ENCODE measurements around the gene TRIM67.

TRIM67 gene

GRCh38 chr1:231194476-231194842 lies 32.6 kb downstream of the TRIM67 start:
- H3K27ac ChIP-seq = no peak overlapping the region; the same call in 1 of the 2 replicates
- no peak for TF ChIP-seq CTCF (conservative IDR thresholded peaks at IDR 0.05)

GRCh38 chr1:231194843-231195516 lies 33.1 kb downstream of the TRIM67 start:
- TF ChIP-seq CTCF (conservative IDR thresholded peaks at IDR 0.05) = no peak
- H3K27ac ChIP-seq = peak overlapping the region; percentile 7; the same call in 1 of the 2 replicates

- no peak for TF ChIP-seq CTCF (conservative IDR thresholded peaks at IDR 0.05)
- no peak overlapping the region for H3K27ac ChIP-seq
Observed at GRCh38 chr1:231196307-231196706, 34.4 kb downstream of the TRIM67 start.

GRCh38 chr1:231196728-231197127 lies 34.9 kb downstream of the TRIM67 start:
- H3K27ac ChIP-seq = no peak overlapping the region
- TF ChIP-seq CTCF (conservative IDR thresholded peaks at IDR 0.05) = no peak

GRCh38 chr1:231199868-231200267 lies 38.0 kb downstream of the TRIM67 start:
- no peak for TF ChIP-seq CTCF (conservative IDR thresholded peaks at IDR 0.05)
- H3K27ac ChIP-seq = no peak overlapping the region

GRCh38 chr1:231200388-231201031 lies 38.7 kb downstream of the TRIM67 start:
- H3K27ac ChIP-seq = no peak overlapping the region
- TF ChIP-seq CTCF (conservative IDR thresholded peaks at IDR 0.05) = no peak

- no peak for TF ChIP-seq CTCF (conservative IDR thresholded peaks at IDR 0.05)
- no peak overlapping the region for H3K27ac ChIP-seq
Observed at GRCh38 chr1:231201375-231201978, 39.6 kb downstream of the TRIM67 start.

Measured in VCaP (cell line).